Brain microvascular endothelial cell (primary cell): ENCODE measurements around the gene FAM20A.

ENCODE experiments used
- DNase-seq: peaks from one replicate; pipeline ENCODE4 v3.0.0-alpha.2; 2020
- H3K27ac ChIP-seq: fragments of 250-450 bp; sonication (Bioruptor Pico); 2 replicates; pipeline ENCODE4 v1.5.1; 2020; ENCODE audit warnings: mild to moderate bottlenecking, moderate library complexity
- H3K27me3 ChIP-seq: fragments of 250-450 bp; sonication (Bioruptor Pico); replicated peaks from 2 replicates; pipeline ENCODE4 v1.5.1; 2020; ENCODE audit warnings: mild to moderate bottlenecking
- H3K36me3 ChIP-seq: fragments of 250-450 bp; sonication (Bioruptor Pico); replicated peaks from 2 replicates; pipeline ENCODE4 v1.5.1; 2020; ENCODE audit warnings: mild to moderate bottlenecking
- H3K4me3 ChIP-seq: 2 replicates; pipeline ENCODE4 v1.5.1; 2011; ENCODE audit warnings: low read depth, mild to moderate bottlenecking, control low read depth, low read length, moderate library complexity
- CTCF ChIP-seq: IDR thresholded peaks from 2 replicates; pipeline ENCODE4 v1.5.1; 2011; ENCODE audit warnings: low read depth, mild to moderate bottlenecking, moderate library complexity, low read length, control low read depth, inconsistent platforms; ENCODE audit errors: missing control alignments
- in situ Hi-C: cut with HindIII; loops from 2 replicates; pipeline ENCODE4 v1.10.0; 2017; ENCODE audit warnings: low sequenced_read_pairs, low pct_ligation_motif_present

FAM20A gene

GRCh38 chr17:68608515-68609130 is 7.5 kb upstream of the FAM20A start:
- H3K27ac ChIP-seq: no peak overlapping the region
- no peak for TF ChIP-seq CTCF
- in situ Hi-C loops: no loop called here

GRCh38 chr17:68606451-68607307 is 5.5 kb upstream of the FAM20A start:
- H3K27me3 ChIP-seq: peaks cover 10% of the 10 kb centered on the region
- H3K4me3 ChIP-seq: no peak overlapping the region
- no peak overlapping the region for H3K27ac ChIP-seq
- TF ChIP-seq CTCF: no peak
- in situ Hi-C loops: no loop called here
- no peaks in the 10 kb centered on the region for H3K36me3 ChIP-seq
- DNase-seq: no peak

More at GRCh38 chr17:68608515-68609130, 7.5 kb upstream of the FAM20A start:
- no peaks in the 10 kb centered on the region for H3K27me3 ChIP-seq
- no peak overlapping the region for H3K4me3 ChIP-seq
- no peak for DNase-seq
- no peaks in the 10 kb centered on the region for H3K36me3 ChIP-seq

- DNase-seq: no peak
- in situ Hi-C loops: no loop called here
- H3K4me3 ChIP-seq: no peak overlapping the region
- no peaks in the 10 kb centered on the region for H3K36me3 ChIP-seq
- peaks cover 16% of the 10 kb centered on the region for H3K27me3 ChIP-seq
- no peak overlapping the region for H3K27ac ChIP-seq
- TF ChIP-seq CTCF: no peak
Measured at GRCh38 chr17:68605914-68606313, 4.7 kb upstream of the FAM20A start.

GRCh38 chr17:68603656-68604055 is 2.5 kb upstream of the FAM20A start:
- Histone ChIP-seq H3K27me3 (peaks cover 33% of the 10 kb centered on the region), H3K36me3 (no peaks in the 10 kb centered on the region), H3K27ac (no peak overlapping the region), H3K4me3 (no peak overlapping the region)
- no peak for DNase-seq
- in situ Hi-C loops: no loop called here
- no peak for TF ChIP-seq CTCF

- Histone ChIP-seq H3K36me3 (no peaks in the 10 kb centered on the region), H3K4me3 (no peak overlapping the region), H3K27me3 (peaks cover 33% of the 10 kb centered on the region), H3K27ac (no peak overlapping the region)
- no peak for TF ChIP-seq CTCF
- in situ Hi-C loops: no loop called here
- no peak for DNase-seq
Measured at GRCh38 chr17:68603027-68603426, 1.9 kb upstream of the FAM20A start.
